Stimulated activated CD8-positive, alpha-beta memory T cell treated with anti-CD3 and anti-CD28 coated beads, Interleukin-7, amount 100 ng/mL, for 1 hour (primary cell): ENCODE data around the gene CCN6.
"Not testable (repeated sequence)": the region's sequence is repeated elsewhere in the genome, so short reads cannot be mapped to it uniquely, and the experiment has no call there.

ENCODE experiments used
- DNase-seq, 2 donors: peaks; one replicate each; pipeline ENCODE4 v3.0.0-alpha.2; 2020; ENCODE audit warnings: low read depth in 2 of 2

CCN6 gene

DNA sequence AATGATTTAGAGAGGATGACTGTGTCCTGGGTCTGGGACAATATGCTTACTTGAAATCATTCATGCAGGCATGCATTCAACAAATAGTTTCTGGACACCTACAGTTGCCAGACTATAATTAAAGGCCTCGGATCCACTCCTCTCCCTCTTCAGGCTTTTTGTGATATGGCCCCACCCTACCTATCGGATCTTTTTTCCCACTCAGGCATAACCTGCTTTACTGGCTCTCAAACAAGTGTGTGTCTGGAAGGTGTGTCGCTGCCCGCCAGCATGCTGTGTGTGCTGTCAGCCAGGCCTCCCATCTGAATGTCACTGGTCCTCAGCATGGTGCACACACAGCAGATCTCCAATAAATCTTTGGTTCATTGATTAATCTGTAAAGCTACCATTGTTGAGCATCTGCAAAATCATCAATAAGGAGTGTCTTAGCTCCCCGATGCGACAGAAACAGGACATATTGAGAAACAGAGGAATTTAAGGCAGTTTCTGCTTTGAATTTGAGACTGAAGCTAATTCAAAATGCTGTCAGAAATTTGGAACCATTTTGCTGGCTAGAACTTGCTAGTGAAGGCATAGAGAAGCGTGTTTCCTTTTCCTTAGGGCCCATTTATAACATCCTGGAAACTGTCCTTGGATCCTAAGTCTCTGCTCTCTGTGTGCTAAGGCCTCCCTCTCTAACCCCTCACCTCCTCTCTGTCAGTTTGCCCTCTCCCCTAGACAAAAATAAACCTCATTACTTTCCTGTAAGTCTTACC is 23.5 kb upstream of the CCN6 start:
- no peak for DNase-seq

DNA sequence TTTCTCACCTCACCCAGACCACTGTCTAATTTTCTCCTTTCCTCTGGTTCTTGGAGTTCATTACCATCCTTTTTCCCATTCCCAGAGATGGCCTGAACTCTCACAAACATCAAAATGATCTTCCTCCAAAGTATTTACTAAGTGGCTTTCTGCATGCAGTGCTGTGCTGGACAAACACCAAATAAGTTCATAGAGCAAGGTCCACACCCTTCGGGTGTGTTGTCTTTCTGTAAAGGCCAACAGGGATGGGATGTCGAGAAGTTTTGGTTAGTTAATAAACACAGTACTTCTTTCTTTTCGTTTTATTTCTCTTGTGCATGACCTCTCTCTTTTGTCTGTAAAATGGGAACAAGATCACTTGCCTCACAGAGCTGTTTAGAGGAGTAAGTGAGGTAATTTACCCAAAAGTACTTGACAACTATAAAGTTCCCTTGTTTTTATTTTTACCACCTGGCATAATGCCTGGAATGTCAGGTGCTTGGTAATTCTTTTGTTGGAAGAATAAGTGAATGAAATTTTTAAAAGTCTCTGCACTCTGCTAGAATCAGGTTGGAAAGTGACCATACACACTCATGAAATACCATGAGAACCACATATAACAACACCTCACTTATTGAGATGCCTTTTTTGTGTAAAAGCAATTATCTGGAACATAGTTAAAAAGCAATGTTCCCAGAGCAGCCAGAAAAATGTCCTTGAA is 22.8 kb upstream of the CCN6 start:
- no peak for DNase-seq

DNA sequence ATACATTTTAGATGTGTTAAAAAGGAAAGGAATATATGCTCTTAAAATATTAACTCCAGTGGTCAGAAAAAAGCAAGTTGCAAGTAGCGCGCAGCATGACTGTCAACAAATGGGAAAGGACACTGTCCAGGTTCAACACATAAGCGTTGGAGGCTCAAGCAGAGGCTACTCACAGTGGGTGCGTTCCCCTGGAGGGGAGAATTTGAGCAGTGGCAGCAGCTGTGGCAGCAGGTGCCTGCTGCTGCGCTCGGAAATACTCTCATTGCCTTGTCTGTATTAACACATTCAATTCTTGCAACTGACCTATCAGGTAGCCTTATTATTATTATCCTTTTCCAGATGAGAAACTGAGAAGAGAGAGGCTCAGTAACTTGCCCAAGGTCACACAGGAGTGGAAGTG is 21.9 kb upstream of the CCN6 start:
- no peak for DNase-seq

DNA sequence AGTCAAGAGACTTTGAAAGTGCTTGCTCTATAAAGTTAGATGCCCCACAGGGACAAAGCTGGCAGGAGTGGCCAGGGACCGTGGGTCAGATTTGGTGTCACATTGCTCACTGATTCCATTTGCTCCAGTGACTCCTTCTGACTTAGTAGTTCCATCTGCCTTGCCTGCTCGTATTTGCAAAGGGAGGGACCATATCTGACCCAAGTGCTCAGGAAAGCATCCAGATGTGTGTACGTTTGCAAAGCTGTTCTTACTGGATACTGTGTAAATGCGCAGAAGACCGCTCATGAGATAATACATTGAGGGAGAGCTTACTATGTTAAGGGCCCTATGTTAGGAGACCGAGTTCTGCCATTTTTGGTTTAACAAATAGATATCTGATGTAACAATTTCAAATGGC is 21.2 kb upstream of the CCN6 start:
- DNase-seq = no peak

DNA sequence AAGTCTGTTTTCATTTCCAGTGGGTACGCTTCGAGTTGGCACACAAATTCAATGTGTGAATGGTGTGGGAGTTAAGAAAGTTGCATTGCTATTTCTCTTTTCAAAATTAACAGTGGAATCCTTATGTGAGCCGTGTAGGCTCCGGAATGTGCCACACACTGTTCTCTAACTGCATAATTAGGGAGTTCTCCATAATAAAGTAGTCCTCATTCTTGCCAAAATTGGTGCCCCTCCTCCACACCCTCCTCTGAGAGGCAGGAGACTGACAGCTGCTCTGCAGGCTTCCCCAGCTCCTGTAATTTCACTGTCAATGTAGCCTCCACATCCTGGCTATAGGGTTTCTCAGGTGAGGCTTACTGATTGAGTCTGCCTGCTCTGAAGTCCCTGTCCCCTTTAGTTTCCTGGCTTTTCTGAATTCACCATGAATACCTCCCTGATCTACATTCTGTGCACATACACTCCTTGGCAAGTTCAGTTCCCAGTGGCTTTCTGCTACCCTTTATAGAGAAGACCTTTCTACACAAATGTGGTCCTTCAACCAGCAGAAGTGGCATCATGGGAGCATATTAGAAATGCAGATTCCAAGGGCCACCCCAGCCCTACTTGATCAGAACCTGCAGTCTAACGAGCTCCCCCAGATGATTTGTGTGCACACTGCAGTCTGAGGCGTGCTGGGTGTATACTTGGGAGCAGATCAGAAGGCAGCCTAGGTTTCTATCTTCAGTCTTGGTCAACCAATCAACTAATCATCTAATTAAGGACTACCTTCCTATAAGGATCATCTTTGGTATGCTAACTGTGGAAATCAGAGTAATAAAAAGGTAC is 19.9 kb upstream of the CCN6 start:
- no peak for DNase-seq

DNA sequence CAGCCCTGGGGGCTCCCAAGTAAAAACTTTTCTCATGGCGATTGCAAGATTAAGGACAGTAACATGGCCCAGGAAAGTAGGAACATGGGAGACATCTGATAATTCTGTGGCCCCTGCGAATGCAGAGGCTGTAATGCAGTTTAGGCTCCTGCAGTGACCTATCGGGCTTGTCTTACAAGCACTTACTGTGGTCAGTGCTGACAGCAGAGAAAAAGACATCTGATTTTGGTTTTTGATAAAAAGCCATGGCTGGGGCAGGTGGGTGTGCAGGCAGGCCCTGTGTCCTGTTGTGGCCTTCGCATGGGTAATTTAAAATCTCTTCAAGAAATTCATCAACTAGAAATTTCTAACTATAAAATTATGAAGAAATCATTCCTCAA is 19.3 kb upstream of the CCN6 start:
- DNase-seq = no peak

DNA sequence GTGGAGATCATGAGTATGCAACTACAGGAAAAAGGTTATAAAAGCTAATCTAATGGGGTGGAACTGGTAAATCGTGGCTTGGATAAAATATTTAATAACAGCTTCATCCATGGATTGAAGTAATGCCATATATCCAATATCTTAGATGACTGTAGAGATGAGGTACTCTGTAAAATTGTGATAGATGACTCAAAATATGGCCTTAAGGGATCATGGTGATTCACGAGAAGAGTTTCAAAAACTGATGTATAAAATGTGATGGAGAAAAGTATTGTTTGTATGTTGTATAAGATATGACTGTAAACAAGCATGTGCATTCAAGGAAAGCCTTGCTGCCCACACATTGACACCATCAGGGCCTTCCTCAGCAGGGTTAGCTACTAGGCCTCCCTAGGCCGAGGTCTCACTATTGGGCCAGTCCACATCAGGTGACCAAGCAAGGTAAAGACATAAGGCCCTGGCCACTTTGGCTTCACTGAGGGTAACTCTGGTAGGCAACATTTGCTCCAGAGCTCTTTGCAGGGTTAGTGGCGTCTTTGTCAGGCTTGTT is 17.7 kb upstream of the CCN6 start:
- DNase-seq = no peak

DNA sequence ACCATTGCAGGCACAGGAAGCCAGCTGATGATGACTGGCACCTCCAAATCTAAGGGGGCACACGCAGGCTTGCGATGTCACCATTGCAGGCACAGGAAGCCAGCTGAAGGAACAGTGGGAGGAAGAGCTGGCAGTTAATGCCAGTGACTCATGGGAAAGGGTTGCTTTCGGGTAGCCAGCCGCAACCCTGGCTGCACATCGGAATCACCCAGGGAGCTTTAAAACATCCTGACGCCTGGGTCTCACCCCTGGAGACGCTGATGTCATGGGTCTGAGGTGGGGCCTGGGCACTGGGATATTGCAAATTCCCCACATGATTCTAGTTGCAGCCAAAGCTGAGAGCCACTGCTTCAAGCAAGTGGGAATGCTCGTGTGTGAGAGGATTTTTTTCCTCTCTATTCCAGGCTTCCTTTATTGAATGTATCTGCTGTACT is 16.1 kb upstream of the CCN6 start:
- no peak for DNase-seq

DNA sequence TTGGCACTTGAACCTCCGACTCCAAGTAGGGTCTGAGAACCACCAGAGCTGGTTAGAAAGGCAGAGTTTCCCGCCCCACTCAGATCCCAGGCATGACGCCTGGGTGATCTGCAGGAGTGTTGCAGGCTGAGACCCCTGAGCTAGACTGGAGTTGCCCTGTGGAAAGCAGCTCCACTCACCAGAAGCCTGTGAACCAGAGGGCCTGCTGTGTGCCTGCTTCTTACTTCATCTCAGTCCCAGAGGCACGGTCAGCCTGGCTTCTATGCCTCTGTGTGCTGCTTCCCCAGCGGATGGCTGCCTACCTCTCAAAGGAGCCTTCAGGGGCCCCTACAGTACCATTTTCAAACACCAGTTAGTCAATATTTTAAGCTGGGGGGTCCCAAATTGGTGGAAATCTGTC is 15.6 kb upstream of the CCN6 start:
- no peak for DNase-seq

DNA sequence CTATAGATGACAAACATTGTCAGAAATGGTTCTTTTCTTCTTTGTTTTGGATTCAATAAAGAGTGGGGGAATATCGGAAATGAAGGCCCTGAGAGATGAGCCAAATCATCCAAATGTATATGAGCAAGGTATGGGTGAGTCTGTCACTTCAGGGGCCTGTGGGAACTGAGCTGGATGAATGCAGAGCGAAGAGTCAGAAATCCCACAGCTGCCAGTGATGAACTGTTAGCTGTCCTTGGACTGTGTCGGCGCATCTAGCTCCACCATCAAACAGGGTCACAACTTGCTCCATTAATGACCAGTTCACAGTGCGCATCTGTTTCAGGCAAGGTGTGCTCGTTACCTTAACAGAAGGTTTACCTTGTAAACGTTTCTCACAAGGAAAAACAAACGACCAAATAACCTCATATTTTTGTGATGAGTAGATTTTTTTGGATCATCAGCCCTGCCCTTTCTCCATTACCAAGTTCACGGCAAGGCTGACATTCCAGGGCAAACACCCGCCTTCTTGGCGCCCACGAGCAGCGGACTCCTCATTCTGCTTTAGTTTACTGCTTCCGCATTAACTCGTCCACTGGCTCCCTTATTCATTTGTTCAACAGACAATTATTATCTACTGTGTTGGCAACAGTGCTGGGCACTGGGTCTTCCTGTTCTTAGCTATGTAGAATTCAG is 15.0 kb upstream of the CCN6 start:
- DNase-seq = no peak

DNA sequence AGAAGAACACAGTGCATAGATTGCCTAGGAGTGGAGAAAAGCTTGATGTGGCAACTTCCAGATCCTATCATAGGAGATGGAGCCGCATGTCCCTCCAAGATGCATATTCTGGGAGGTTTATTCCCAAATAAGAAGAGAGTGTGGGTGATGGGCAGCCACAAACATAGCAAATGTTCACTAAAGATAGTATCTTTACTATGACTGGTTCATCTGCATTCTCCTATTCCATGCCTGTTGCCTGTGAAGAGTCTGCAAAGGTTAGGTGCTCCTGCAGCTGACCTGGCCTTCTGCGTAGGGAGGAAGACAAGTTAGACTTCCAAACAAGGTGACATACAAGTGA is 14.5 kb upstream of the CCN6 start:
- no peak for DNase-seq

DNA sequence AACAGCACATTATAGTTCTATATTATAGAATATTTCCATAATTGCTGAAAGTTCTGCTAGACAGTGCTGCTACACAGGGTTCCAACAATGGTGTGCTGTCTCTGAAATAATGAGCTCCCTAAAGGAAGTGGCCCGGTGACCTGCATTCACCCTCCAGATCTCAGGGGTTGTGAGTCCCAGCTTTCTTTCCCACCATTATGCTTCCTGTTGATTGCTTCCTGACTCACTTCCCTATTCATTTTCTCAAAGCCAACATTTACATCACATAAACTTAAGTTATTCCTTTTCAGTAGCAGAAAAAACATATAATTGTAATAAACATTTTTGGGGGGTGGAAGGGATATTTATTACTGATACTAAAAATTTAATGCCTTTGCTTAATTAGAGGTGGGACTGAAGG is 12.9 kb upstream of the CCN6 start:
- DNase-seq = no peak

DNA sequence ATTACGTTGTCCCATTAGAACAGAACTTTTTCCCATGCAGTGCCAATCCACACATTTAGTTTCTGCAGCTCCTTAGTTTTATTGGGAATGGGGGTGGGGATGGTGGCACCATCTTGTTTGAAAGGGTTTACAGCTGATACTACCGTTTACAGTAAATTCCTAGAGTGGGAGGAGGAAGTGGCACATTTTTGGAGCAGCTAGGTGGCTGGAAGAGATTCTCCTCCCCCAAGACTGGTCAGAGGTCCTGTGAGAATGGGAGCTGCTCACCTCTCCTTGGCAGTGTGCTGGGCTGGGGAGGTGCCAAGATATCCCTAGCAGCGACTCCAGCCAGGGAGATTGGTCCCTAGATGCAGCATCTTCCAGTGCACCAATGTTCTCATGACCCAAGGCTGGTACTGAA is 12.4 kb upstream of the CCN6 start:
- DNase-seq = no peak

DNA sequence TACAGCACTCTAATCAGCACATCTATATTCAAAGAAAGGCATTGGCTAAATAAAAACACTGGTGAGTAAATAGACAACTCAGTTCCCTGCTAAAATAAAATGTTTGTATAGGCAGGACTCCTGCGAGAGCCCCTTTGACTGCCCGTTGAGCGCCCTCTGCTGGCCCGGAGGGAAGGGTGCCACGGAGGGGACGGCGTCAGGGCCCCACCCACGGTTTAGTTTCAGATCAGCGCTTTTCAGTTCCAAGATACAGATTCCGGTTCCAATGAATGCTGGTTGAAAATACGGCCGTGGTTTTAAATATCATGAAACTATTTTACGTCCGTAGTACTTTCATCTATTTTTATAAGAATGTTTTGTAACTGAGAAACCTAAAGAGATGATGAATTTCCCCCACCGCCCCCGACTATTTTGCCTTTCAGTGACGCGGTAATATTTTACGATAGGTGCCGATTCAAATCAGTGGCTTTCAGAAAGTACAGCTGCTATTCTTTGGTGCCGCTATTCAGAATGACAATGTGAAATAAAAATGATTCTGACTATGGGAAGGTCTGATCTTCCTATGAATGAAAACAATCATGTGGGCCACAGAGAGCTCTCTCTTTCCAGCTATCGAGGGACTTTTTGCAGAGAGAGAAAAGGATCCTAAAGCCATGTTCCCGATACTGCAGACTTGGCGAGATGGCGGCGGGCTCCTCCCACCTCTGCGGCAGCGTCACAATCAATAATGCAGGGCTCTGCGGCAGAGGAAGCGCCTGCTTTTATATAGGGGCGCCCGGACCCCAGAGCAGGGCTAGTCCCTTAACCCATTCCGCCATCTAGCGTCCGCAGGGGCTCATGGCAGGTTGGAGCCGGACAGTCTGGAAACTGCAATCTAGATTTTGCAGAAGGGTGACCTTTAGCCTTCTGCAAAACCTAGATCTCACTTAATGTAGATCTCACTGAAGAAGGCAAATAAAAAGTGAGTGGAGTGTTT is 10.6 kb upstream of the CCN6 start:
- peak; percentile 82 to 87 for DNase-seq

DNA sequence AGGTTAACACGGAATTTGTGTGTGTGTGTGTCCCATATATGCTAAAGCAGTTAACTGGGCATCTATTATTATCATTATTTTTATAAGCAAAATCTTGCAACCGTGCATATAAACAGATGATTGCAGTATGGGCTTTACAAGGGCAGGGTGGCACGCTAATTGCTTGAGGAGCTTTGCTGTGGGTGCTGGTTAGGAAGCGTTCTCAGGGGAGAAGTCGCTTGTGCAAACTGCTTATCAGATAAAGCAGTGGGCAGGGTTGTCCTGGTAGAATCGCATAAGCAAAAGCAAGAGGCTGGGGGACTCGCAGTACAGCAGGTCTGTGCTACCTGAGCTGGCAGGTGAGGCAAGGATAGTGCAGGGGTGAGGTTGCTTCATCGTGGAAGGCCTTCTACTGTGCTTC is 9.7 kb upstream of the CCN6 start:
- no peak for DNase-seq

DNA sequence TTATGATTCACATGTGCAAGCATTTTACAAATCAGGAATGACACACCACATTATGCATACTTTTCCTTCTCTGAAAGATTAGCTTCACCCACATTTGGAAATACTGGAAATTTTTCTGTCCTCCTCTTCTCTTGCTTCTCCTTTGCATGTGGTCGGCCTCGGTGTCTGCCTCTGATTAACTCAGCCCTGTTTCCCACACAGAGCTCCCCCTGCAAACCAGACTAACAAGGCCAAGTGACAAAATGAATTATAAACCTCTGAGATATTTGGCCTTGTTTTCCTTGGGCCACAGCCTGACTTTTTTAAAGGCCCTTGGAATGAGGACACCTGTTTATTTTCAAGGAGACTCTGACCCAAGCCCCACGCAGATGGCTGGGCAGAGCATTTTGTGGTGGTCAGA is 9.0 kb upstream of the CCN6 start:
- DNase-seq = no peak

DNA sequence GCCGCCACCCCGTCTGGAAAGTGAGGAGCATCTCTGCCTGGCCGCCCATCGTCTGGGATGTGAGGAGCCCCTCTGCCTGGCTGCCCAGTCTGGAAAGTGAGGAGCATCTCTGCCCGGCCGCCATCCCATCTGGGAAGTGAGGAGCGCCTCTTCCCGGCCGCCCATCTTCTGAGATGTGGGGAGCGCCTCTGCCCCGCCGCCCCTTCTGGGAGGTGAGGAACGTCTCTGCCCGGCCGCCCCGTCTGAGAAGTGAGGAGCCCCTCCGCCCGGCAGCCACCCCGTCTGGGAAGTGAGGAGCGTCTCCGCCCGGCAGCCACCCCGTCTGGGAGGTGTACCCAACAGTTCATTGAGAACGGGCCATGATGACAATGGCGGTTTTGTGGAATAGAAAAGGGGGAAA is 6.4 kb upstream of the CCN6 start:
- not testable (repeated sequence) for DNase-seq

DNA sequence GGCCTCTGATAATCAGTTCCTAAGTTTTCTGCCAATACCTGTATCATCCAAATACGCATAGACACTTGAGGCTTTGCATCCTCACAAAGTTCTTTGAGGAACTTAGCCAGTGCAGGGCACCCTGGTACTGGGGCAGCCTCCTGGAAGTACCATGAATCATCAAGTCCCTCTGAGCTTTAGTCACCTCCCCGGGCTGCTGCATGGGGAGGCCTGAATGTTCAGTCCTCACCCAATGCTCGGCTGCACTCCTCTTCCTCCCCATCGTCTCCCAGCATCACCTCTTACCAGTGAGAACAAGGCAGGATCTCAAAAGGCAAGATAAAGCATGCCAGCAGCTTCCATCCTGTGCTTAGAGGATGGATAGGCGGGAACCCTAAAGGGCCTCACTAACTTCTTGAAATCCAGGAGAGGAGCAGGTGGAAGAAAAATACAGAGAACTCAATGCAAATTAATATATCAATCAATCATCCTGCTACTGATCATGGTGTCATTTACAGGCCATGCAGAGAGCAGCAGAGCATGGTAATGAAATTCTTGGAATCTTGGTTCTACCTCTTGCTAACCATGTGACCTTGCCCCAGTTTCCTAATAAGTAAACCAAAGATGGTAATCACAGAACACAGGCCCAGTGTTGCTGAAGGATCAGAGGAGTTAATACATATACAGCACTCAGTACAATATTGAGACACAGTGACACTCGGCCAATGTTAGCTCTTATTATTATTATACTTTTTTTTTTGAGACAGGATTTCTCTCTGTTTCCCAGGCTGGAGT is 4.7 kb upstream of the CCN6 start:
- DNase-seq = no peak

DNA sequence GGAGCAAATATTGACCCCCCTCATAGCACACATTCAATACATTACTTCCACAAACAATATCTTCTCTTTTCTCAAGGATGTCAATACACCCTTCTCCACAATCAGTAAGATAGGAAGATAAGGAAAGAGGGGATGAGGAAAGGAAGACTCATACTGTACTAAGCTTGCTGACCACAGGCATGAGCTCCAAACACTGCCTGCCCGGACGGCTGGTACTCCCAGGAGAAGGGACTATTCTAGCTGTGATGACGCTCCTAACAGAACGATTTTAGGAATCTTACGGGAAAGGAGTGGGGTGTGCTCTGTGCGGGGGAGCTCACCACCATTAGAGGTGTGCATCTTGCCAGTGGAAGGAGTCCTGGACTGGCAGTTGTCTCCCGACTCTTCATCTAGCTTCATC is 3.9 kb upstream of the CCN6 start:
- DNase-seq = no peak

DNA sequence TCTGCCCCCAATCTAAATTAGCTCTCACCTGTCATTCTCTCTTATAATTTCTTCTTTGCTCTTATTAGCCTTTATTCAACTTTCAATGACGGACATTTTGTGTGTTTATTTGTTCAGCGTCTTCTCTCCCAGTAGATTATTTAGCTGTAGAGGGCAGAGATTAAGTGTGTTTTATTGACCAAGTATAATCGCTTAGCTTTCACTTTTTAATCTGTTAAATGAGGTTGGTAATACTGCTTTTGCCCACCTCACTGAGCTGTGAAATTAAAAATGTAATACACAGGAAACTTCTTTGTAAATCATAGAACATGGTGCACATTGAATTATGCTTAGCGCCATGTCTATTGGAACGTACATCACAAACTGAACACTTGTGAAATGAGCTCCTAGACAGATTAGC is 3.5 kb upstream of the CCN6 start:
- no peak for DNase-seq
